ENCODE data around the gene FNBP1L. TPM values are rescaled to one million over a fixed set of nuclear protein-coding genes. Genes with fewer than 3 reads are reported as not detected.
A peak's percentile ranks its signal among the peaks of the same experiment; 100 is the strongest.

FNBP1L gene
- total and polyA plus RNA-seq, 9 of the 15 experiments (the other 6 are each of a cell fraction or from before 2014, with no cell fraction given), result 1.4 to 6.9 (median 5.9) TPM

- no peak overlapping the region for H3K9ac ChIP-seq (ENCODE audit: insufficient read depth in 1 of 2, low read depth in 2 of 2, low read length in 2 of 2)
- POLR2A ChIA-PET, result interaction anchor here (0.8 to 1.2 kb wide), 2 partner anchors 27 to 37 kb away, joined by 3 read pairs; no protein-coding TSS in a partner anchor
- 18% methylated on average over 2 of the region's 2 CpGs for WGBS (ENCODE audit: insufficient coverage, low coverage, missing lambda C conversion rate)
- no peaks in the 10 kb centered on the region for H3K4me1 ChIP-seq (replicated peaks in 1 of 2; ENCODE audit: control insufficient read depth in 2 of 2, insufficient read depth in 2 of 2, low read length in 2 of 2)
- H3K79me2 ChIP-seq (ENCODE audit: control insufficient read depth, insufficient read depth, low read length), result no peaks in the 10 kb centered on the region
- intact Hi-C loops (cut with micrococcal nuclease), result no loop called here
- H4K20me1 ChIP-seq (replicated peaks; ENCODE audit: control insufficient read depth, insufficient read depth, low read length), result no peaks in the 10 kb centered on the region
- H3K27ac ChIP-seq (ENCODE audit: extremely low read depth, low read depth, low read length), result no peak overlapping the region
- H3K9me3 ChIP-seq (replicated peaks; ENCODE audit: control insufficient read depth, insufficient read depth, low read depth, low read length), result no peaks in the 10 kb centered on the region
- in situ Hi-C loops (cut with MboI), result no loop called here
- no TSS peak for BruUV-seq (replicated peaks)
- no peak for DNase-seq (ENCODE audit: extremely low read depth in 1 of 4, low spot score in 3 of 4)
- H3K36me3 ChIP-seq (ENCODE audit: control insufficient read depth, insufficient read depth, low read length), result no peaks in the 10 kb centered on the region
- CTCF ChIA-PET (ENCODE audit: low intra/inter-chr PET ratio), result no interaction called here
- H2AFZ ChIP-seq (ENCODE audit: low read depth, low read length), result no peak overlapping the region
- no peaks in the 10 kb centered on the region for H3K27me3 ChIP-seq (ENCODE audit: control insufficient read depth in 2 of 2, insufficient read depth in 2 of 2, low read length in 2 of 2)
- FAIRE-seq, result no peak
- no peaks in the 10 kb centered on the region for H3K9me1 ChIP-seq (ENCODE audit: control insufficient read depth, insufficient read depth, low read length)
- no peak for ATAC-seq
- H3K4me3 ChIP-seq, result no peak overlapping the region
- TF ChIP-seq PBX2 (CRISPR knock-in tag; IDR thresholded peaks at IDR 0.05; ENCODE audit: low read depth) (no peak), PBX2 (tag; conservative IDR thresholded peaks at IDR 0.05; ENCODE audit: low read depth) (peak; percentile 51), CHD1 (IDR thresholded peaks at IDR 0.05; ENCODE audit: low read length) (no peak), CBX5 (IDR thresholded peaks at IDR 0.05; ENCODE audit: borderline replicate concordance, low read depth) (no peak), MEIS2 (IDR thresholded peaks at IDR 0.05; ENCODE audit: partially characterized antibody) (peak; percentile 23), TAF9B (IDR thresholded peaks at IDR 0.05; ENCODE audit: partially characterized antibody) (no peak), NCOR1 (IDR thresholded peaks at IDR 0.05) (no peak), KLF10 (CRISPR knock-in tag; IDR thresholded peaks at IDR 0.05) (no peak), ETS1 (conservative IDR thresholded peaks at IDR 0.05; ENCODE audit: control insufficient read depth, low read depth, low read length) (no peak)
- TF ChIP-seq, protein P1, sequence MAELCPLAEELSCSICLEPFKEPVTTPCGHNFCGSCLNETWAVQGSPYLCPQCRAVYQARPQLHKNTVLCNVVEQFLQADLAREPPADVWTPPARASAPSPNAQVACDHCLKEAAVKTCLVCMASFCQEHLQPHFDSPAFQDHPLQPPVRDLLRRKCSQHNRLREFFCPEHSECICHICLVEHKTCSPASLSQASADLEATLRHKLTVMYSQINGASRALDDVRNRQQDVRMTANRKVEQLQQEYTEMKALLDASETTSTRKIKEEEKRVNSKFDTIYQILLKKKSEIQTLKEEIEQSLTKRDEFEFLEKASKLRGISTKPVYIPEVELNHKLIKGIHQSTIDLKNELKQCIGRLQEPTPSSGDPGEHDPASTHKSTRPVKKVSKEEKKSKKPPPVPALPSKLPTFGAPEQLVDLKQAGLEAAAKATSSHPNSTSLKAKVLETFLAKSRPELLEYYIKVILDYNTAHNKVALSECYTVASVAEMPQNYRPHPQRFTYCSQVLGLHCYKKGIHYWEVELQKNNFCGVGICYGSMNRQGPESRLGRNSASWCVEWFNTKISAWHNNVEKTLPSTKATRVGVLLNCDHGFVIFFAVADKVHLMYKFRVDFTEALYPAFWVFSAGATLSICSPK (IDR thresholded peaks at IDR 0.05; ENCODE audit: borderline replicate concordance), result no peak
- no peak overlapping the region for H3K4me2 ChIP-seq (ENCODE audit: insufficient read depth, low read length)
Measured at GRCh38 chr1:93531193-93531592, 83.3 kb downstream of the FNBP1L start.
